22Rv1 (cell line): ENCODE measurements around the gene CKAP5.

ENCODE experiments used
- ZFX ChIP-seq: fragments of 450-650 bp; IDR thresholded peaks from 2 replicates; pipeline ENCODE4 v1.6.1; 2017; ENCODE audit warnings: antibody characterized with exemption, borderline replicate concordance
- TF ChIP-seq, protein P1 (sequence below): fragments of 450-650 bp; IDR thresholded peaks from 2 replicates; pipeline ENCODE4 v1.5.1; 2017; ENCODE audit warnings: mild to moderate bottlenecking

DNA sequence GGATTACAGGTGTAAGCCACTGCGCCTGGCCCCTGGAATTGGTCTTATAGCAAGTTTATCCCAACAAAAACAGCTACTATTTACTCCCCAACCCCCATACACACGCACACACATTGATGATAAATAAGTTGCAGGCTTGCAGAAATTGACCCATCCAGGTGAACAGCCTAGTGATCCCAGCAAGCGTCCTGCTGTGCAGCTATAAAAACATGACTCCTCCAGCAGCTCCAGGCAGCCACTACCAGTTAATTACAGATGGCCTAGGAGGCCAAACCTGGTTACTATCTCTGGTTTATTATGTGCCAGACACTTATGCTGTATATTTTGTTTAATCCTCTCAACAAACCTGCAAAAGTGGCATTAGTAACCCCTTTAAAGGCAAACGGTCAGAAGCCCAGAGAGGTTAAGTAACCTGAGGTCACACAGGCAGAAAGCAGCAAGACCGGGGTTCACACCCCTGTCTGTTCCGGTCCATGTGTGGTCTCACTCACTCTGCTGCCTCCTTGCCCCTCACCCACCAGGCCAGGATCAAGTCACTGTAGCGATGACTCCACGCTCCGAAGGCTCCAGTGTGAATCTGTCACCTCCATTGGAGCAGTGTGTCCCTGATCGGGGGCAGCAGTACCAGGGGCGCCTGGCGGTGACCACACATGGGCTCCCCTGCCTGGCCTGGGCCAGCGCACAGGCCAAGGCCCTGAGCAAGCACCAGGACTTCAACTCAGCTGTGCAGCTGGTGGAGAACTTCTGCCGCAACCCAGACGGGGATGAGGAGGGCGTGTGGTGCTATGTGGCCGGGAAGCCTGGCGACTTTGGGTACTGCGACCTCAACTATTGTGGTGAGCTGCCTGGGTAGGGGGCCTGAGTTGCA lies 120.5 kb downstream of the CKAP5 start:
- TF ChIP-seq, protein P1, sequence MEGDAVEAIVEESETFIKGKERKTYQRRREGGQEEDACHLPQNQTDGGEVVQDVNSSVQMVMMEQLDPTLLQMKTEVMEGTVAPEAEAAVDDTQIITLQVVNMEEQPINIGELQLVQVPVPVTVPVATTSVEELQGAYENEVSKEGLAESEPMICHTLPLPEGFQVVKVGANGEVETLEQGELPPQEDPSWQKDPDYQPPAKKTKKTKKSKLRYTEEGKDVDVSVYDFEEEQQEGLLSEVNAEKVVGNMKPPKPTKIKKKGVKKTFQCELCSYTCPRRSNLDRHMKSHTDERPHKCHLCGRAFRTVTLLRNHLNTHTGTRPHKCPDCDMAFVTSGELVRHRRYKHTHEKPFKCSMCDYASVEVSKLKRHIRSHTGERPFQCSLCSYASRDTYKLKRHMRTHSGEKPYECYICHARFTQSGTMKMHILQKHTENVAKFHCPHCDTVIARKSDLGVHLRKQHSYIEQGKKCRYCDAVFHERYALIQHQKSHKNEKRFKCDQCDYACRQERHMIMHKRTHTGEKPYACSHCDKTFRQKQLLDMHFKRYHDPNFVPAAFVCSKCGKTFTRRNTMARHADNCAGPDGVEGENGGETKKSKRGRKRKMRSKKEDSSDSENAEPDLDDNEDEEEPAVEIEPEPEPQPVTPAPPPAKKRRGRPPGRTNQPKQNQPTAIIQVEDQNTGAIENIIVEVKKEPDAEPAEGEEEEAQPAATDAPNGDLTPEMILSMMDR, result no peak
- no peak for TF ChIP-seq ZFX
